Activated B cell treated with CpG ODN at 0.5 μM for 24 hours (primary cell): ENCODE results near the gene MACROD2. TPM values are rescaled to one million over a fixed set of nuclear protein-coding genes. Genes with fewer than 3 reads are reported as not detected.

Experiments
- ATAC-seq: fragments of 200-7000 bp; cut with Tn5 transposase; one replicate; pipeline ENCODE4 v1.10.0; 2021; ENCODE audit warnings: low read depth, mild to moderate bottlenecking, moderate library complexity
- CTCF ChIA-PET: fragments of 350-600 bp; sonication (Branson Sonifier 250); formaldehyde crosslinking; loops from one replicate; lab custom pipeline; 2021; ENCODE audit warnings: antibody characterized with exemption; lab: Charles Lee
- POLR2A ChIA-PET: fragments of 350-600 bp; sonication (Branson Sonifier 250); formaldehyde crosslinking; loops from one replicate; lab custom pipeline; 2021; ENCODE audit warnings: antibody characterized with exemption; lab: Charles Lee
- DNase-seq: peaks from one replicate; pipeline ENCODE4 v3.0.0; 2022
- H3K27ac Mint-ChIP-seq: one replicate; pipeline ENCODE4 v1.8.0; 2020; ENCODE audit warnings: mixed read lengths
- H3K27me3 Mint-ChIP-seq: one replicate; pipeline ENCODE4 v1.8.0; 2021; ENCODE audit warnings: mixed read lengths
- H3K36me3 Mint-ChIP-seq: one replicate; pipeline ENCODE4 v1.8.0; 2021; ENCODE audit warnings: low read depth, mixed read lengths
- H3K4me1 Mint-ChIP-seq: one replicate; pipeline ENCODE4 v1.8.0; 2021; ENCODE audit warnings: mixed read lengths
- H3K4me3 Mint-ChIP-seq: one replicate; pipeline ENCODE4 v1.8.0; 2020; ENCODE audit warnings: mild to moderate bottlenecking, mixed read lengths
- H3K9me3 Mint-ChIP-seq: one replicate; pipeline ENCODE4 v1.8.0; 2020; ENCODE audit warnings: mixed read lengths
- CTCF ChIP-seq: fragments of 200-600 bp; IDR thresholded peaks from one replicate; pipeline ENCODE4 v1.8.0; 2022; ENCODE audit warnings: antibody characterized with exemption, mild to moderate bottlenecking
- intact Hi-C: fragments of 100-400 bp; cut with micrococcal nuclease; formaldehyde crosslinking; loops from one replicate; pipeline ENCODE4 v1.15.1; 2024
- total RNA-seq: library from RNA; stranded (reverse); gene quantifications from 2 replicates; pipeline ENCODE4 v1.2.3, GENCODE V29; 2022

The MACROD2 gene
- total RNA-seq, 1 donor from 2014 or later, result 55.1 TPM

DNA sequence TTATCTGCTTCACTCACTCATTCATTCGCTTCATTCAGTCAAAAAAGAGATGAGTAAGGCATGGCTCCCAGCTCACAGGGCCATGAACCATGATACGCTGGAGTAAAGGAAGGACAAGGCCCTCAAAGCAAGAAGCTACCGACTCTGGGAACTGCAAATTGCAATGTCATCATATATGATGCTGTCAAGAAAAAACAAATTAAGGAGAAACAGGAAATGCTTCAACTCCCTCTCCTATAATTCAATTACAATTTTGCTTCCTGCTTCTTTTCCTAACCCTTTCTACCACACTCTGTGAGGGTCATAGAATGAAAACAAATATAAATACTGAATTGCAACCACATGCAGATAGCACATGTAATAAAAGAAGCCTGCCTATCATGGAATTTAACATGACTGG is 1067.8 kb downstream of the MACROD2 start:
- Mint-ChIP-seq H3K27ac (no peak overlapping the region), H3K4me3 (no peak overlapping the region), H3K4me1 (no peaks in the 10 kb centered on the region), H3K9me3 (no peaks in the 10 kb centered on the region), H3K27me3 (peaks cover 5% of the 10 kb centered on the region), H3K36me3 (no peaks in the 10 kb centered on the region)
- DNase-seq, result no peak
- ChIA-PET POLR2A (no interaction called here), CTCF (interaction anchor here (0.5 kb wide), 1 partner anchor 395 kb away, joined by 3 read pairs; no protein-coding TSS in a partner anchor)
- intact Hi-C loops, result no loop called here
- ATAC-seq, result no peak
- no peak for TF ChIP-seq CTCF

GRCh38 chr20:15064741-15065140 is 1069.4 kb downstream of the MACROD2 start:
- no peaks in the 10 kb centered on the region for H3K36me3 Mint-ChIP-seq
- H3K4me3 Mint-ChIP-seq, result no peak overlapping the region
- intact Hi-C loops, result no loop called here
- H3K9me3 Mint-ChIP-seq, result no peaks in the 10 kb centered on the region
- H3K27me3 Mint-ChIP-seq, result peaks cover 5% of the 10 kb centered on the region
- DNase-seq, result no peak
- no peaks in the 10 kb centered on the region for H3K4me1 Mint-ChIP-seq
- ChIA-PET CTCF (no interaction called here), POLR2A (interaction anchor here (0.6 kb wide), 1 partner anchor 10 kb away, joined by 5 read pairs; no protein-coding TSS in a partner anchor)
- no peak overlapping the region for H3K27ac Mint-ChIP-seq
- no peak for ATAC-seq
- no peak for TF ChIP-seq CTCF

DNA sequence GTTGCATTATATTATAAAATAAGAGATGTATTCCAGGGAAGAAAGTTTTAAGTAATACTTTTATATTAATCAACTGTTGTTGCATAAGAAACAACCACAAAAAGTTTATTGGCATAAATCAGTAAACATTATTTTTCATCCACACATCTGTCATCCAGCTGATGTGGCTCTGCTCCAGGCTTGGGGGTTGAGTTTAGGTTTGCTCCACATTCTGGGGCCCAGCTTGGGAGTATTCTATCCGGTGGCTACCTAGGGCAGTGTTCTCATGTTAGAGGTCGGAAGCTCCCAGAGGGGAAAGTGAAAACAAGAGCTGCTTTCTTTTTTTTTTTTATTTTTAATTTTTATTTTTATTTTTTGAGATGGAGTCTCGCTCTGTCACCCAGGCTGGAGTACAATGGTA is 1070.5 kb downstream of the MACROD2 start:
- no peaks in the 10 kb centered on the region for H3K36me3 Mint-ChIP-seq
- peaks cover 5% of the 10 kb centered on the region for H3K27me3 Mint-ChIP-seq
- TF ChIP-seq CTCF, result no peak
- no peaks in the 10 kb centered on the region for H3K4me1 Mint-ChIP-seq
- H3K27ac Mint-ChIP-seq, result no peak overlapping the region
- no peak overlapping the region for H3K4me3 Mint-ChIP-seq
- intact Hi-C loops, result no loop called here
- ChIA-PET CTCF (no interaction called here), POLR2A (no interaction called here)
- DNase-seq, result no peak
- ATAC-seq, result no peak
- H3K9me3 Mint-ChIP-seq, result no peaks in the 10 kb centered on the region

DNA sequence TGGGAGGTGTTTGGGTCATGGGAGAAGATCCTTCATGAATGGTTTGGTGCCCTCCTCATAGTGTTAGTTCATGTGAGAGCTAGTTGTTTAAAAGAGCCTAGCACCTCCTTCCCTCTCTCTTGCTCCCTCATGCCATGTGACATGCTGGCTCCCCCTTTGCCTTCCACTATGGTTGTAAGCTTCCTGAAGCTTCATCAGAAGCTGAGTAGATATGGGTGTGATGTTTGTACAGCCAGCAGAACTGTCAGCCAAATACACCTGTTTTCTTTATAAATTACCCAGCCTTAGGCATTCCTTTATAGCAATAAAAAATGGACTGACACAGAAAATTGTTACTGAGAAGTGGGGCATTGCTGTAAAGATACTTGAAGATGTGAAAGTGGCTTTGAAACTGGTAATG is 1073.2 kb downstream of the MACROD2 start:
- ChIA-PET CTCF (no interaction called here), POLR2A (no interaction called here)
- no peak for ATAC-seq
- DNase-seq, result no peak
- no peak overlapping the region for H3K27ac Mint-ChIP-seq
- TF ChIP-seq CTCF, result no peak
- H3K4me1 Mint-ChIP-seq, result no peaks in the 10 kb centered on the region
- no peaks in the 10 kb centered on the region for H3K36me3 Mint-ChIP-seq
- intact Hi-C loops, result no loop called here
- peaks cover 6% of the 10 kb centered on the region for H3K27me3 Mint-ChIP-seq
- H3K9me3 Mint-ChIP-seq, result no peaks in the 10 kb centered on the region
- H3K4me3 Mint-ChIP-seq, result no peak overlapping the region

GRCh38 chr20:15069355-15069754 is 1074.0 kb downstream of the MACROD2 start:
- ChIA-PET POLR2A (no interaction called here), CTCF (no interaction called here)
- DNase-seq (no peak), ATAC-seq (no peak)
- Mint-ChIP-seq H3K9me3 (no peaks in the 10 kb centered on the region), H3K27me3 (peaks cover 6% of the 10 kb centered on the region), H3K4me3 (no peak overlapping the region), H3K4me1 (no peaks in the 10 kb centered on the region), H3K36me3 (no peaks in the 10 kb centered on the region), H3K27ac (no peak overlapping the region)
- TF ChIP-seq CTCF, result no peak
- intact Hi-C loops, result no loop called here
